GM21515 (cell line): Measurements from ENCODE around the gene BABAM1.

Source experiments
- ATAC-seq: cut with Tn5 transposase; IDR thresholded peaks from one replicate; pipeline ENCODE4 v1.9.1; 2021; ENCODE audit not compliant: unreplicated experiment

The BABAM1 gene

GRCh38 chr19:17302391-17303166 lies 35.3 kb downstream of the BABAM1 start:
- ATAC-seq = no peak

GRCh38 chr19:17303167-17303939 lies 36.1 kb downstream of the BABAM1 start, which contains the start of gene ABHD8:
Gene ABHD8, minus strand, starts transcription at chr19:17303425. Its CDS starts 1,809 bp downstream, at chr19:17301616.
- peak; percentile 49 for ATAC-seq

- no peak for ATAC-seq
These were observed 36.7 kb downstream of the BABAM1 start for GRCh38 chr19:17303940-17304267.

GRCh38 chr19:17304386-17305215 lies 37.4 kb downstream of the BABAM1 start:
- no peak for ATAC-seq

- ATAC-seq = no peak
These were observed 37.9 kb downstream of the BABAM1 start for GRCh38 chr19:17305216-17305516.

- peak; percentile 53 for ATAC-seq
These were observed 38.5 kb downstream of the BABAM1 start, which contains the start of gene MRPL34 for GRCh38 chr19:17305517-17306284. Gene MRPL34, plus strand, starts transcription at chr19:17305872. Its CDS starts 21 bp downstream, at chr19:17305893.

GRCh38 chr19:17306285-17306714 lies 39.1 kb downstream of the BABAM1 start:
- ATAC-seq = no peak

GRCh38 chr19:17307876-17308377 lies 40.7 kb downstream of the BABAM1 start:
- no peak for ATAC-seq

GRCh38 chr19:17309198-17309964 lies 42.1 kb downstream of the BABAM1 start, which contains the start of gene DDA1:
Gene DDA1, plus strand, starts transcription at chr19:17309563. Its CDS starts 92 bp downstream, at chr19:17309655.
- peak; percentile 50 for ATAC-seq

- no peak for ATAC-seq
These were observed 42.8 kb downstream of the BABAM1 start for GRCh38 chr19:17309965-17310461.

- ATAC-seq = no peak
These were observed 44.4 kb downstream of the BABAM1 start for GRCh38 chr19:17311455-17312188.

- ATAC-seq = no peak
These were observed 45.2 kb downstream of the BABAM1 start for GRCh38 chr19:17312189-17313113.

- ATAC-seq = no peak
These were observed 46.9 kb downstream of the BABAM1 start for GRCh38 chr19:17314007-17314593.

GRCh38 chr19:17318966-17319365 lies 51.7 kb downstream of the BABAM1 start:
- no peak for ATAC-seq

- no peak for ATAC-seq
These were observed 52.4 kb downstream of the BABAM1 start for GRCh38 chr19:17319473-17320238.

- no peak for ATAC-seq
These were observed 53.2 kb downstream of the BABAM1 start for GRCh38 chr19:17320435-17320834.
